HCT116 (cell line): Measurements from ENCODE around the gene OR8G5. TPM values are rescaled to one million over a fixed set of nuclear protein-coding genes. Genes with fewer than 3 reads are reported as not detected.

Experiments
- ATAC-seq: fragments of 200-7000 bp; cut with Tn5 transposase; 2 replicates; pipeline ENCODE4 v1.9.1; 2020; ENCODE audit warnings: mild to moderate bottlenecking, moderate library complexity
- BruUV-seq: library from RNA; stranded (reverse); fragments of 400-500 nt; replicated peaks from 2 replicates; lab custom pipeline; 2021; lab: Mats Ljungman, UMichigan
- CTCF ChIA-PET: fragments of 300-600 bp; sonication (Branson Sonifier 250); formaldehyde crosslinking; loops from one replicate; lab custom pipeline; 2021; ENCODE audit warnings: antibody characterized with exemption; lab: Charles Lee
- POLR2A ChIA-PET: fragments of 300-600, 350-600 bp; sonication (Branson Sonifier 250); formaldehyde crosslinking; loops from one replicate; lab custom pipeline; 2021; ENCODE audit warnings: antibody characterized with exemption; lab: Charles Lee
- RAD21 ChIA-PET, 2 experiments: fragments of 300-600 bp; sonication (Branson Sonifier 250); formaldehyde crosslinking; loops; one replicate each; lab custom pipeline; 2023; ENCODE audit warnings: low total read pairs in 2 of 2; ENCODE audit not compliant: uncharacterized antibody in 2 of 2, unreplicated experiment in 2 of 2, low non-redundant PET in 1 of 2; lab: Charles Lee
- DNase-seq: peaks from one replicate; pipeline ENCODE4 v3.0.0-alpha.2; 2010; ENCODE audit warnings: low read depth, low spot score
- H2AFZ ChIP-seq: fragments of 200-600 bp; shearing (Covaris generic), sonication (generic); 2 replicates; pipeline ENCODE4 v1.6.1; 2017; ENCODE audit warnings: low read depth, mixed run types, mixed read lengths, antibody characterized with exemption, low read length; ENCODE audit not compliant: poor library complexity, severe bottlenecking
- H3K27ac ChIP-seq: 2 replicates; pipeline ENCODE4 v1.5.1; 2012; ENCODE audit warnings: low read depth, low read length
- H3K27me3 ChIP-seq: fragments of 200-600 bp; sonication (generic); 2 replicates; pipeline ENCODE4 v1.6.1; 2016; ENCODE audit warnings: mixed run types, low read length, mixed read lengths; ENCODE audit not compliant: insufficient read depth
- H3K36me3 ChIP-seq, 2 experiments: fragments of 200-500 bp in 1 of 2; fragments of 200-600 bp in 1 of 2; sonication (Bioruptor generic) in 1 of 2; sonication (generic) in 1 of 2; 2 replicates each; pipeline versions ENCODE4 v1.5.1 to v1.6.1; 2014 to 2016; ENCODE audit warnings: low read length in 2 of 2, inconsistent platforms in 1 of 2, mixed read lengths in 1 of 2, mixed run types in 1 of 2; ENCODE audit not compliant: insufficient read depth in 2 of 2, control insufficient read depth in 1 of 2
- H3K4me1 ChIP-seq, 2 experiments: fragments of 200-600 bp in 1 of 2; sonication (generic) in 1 of 2; 2 replicates each; pipeline versions ENCODE4 v1.5.1 to v1.6.1; 2012 to 2017; ENCODE audit warnings: low read length in 2 of 2, inconsistent platforms in 1 of 2, mild to moderate bottlenecking in 1 of 2, mixed read lengths in 1 of 2, mixed run types in 1 of 2, moderate library complexity in 1 of 2; ENCODE audit not compliant: insufficient read depth in 2 of 2, control insufficient read depth in 1 of 2
- H3K4me2 ChIP-seq: fragments of 200-600 bp; sonication (generic); 2 replicates; pipeline ENCODE4 v1.6.1; 2017; ENCODE audit warnings: mixed run types, low read length, mixed read lengths
- H3K4me3 ChIP-seq, 2 experiments: fragments of 200-600 bp in 1 of 2; sonication (generic) in 1 of 2; replicated peaks in 1 of 2; 2 replicates each; pipeline ENCODE4 v1.5.1; 2011 to 2016; ENCODE audit warnings: low read length in 2 of 2, control low read depth in 1 of 2, low read depth in 1 of 2, mild to moderate bottlenecking in 1 of 2, mixed read lengths in 1 of 2, mixed run types in 1 of 2
- H3K79me2 ChIP-seq: fragments of 200-600 bp; sonication (generic); 2 replicates; pipeline ENCODE4 v1.6.1; 2017; ENCODE audit warnings: mild to moderate bottlenecking, mixed run types, low read length, moderate library complexity, mixed read lengths; ENCODE audit not compliant: insufficient read depth
- H3K9ac ChIP-seq: fragments of 200-600 bp; sonication (generic); 2 replicates; pipeline ENCODE4 v1.6.1; 2016; ENCODE audit warnings: low read length, mixed read lengths
- H3K9me2 ChIP-seq: fragments of 200-600 bp; sonication (generic), shearing (Covaris generic); 2 replicates; pipeline ENCODE4 v1.6.1; 2017; ENCODE audit warnings: mixed run types, mild to moderate bottlenecking, moderate library complexity; ENCODE audit not compliant: insufficient read depth
- H3K9me3 ChIP-seq, 2 experiments: fragments of 200-500 bp in 1 of 2; fragments of 200-600 bp in 1 of 2; sonication (Bioruptor generic) in 1 of 2; sonication (generic) in 1 of 2; 2 replicates each; pipeline ENCODE4 v1.6.1; 2014 to 2017; ENCODE audit warnings: low read length in 2 of 2, mixed read lengths in 2 of 2, inconsistent platforms in 1 of 2, low read depth in 1 of 2, mild to moderate bottlenecking in 1 of 2, mixed run types in 1 of 2, moderate library complexity in 1 of 2; ENCODE audit not compliant: control insufficient read depth in 1 of 2, insufficient read depth in 1 of 2
- H4K20me1 ChIP-seq: fragments of 200-600 bp; sonication (generic), shearing (Covaris generic); 2 replicates; pipeline ENCODE4 v1.6.1; 2017; ENCODE audit warnings: mixed run types, mild to moderate bottlenecking, moderate library complexity; ENCODE audit not compliant: insufficient read depth
- CBX3 ChIP-seq: IDR thresholded peaks from 2 replicates; pipeline ENCODE4 v1.6.1; 2012; ENCODE audit warnings: low read depth
- EGR1 ChIP-seq: IDR thresholded peaks from 2 replicates; pipeline ENCODE4 v1.6.1; 2012; ENCODE audit warnings: low read depth
- EZH2 ChIP-seq: fragments of 200-600 bp; sonication (generic); IDR thresholded peaks from 2 replicates; pipeline ENCODE4 v1.6.1; 2017; ENCODE audit warnings: antibody characterized with exemption, mixed run types
- EZH2phosphoT487 ChIP-seq: fragments of 200-600 bp; IDR thresholded peaks from 2 replicates; pipeline ENCODE4 v1.6.1; 2018; ENCODE audit warnings: antibody characterized with exemption, borderline replicate concordance
- FOSL1 ChIP-seq: IDR thresholded peaks from 2 replicates; pipeline ENCODE4 v1.6.1; 2012; ENCODE audit warnings: low read depth
- JUND ChIP-seq: IDR thresholded peaks from 2 replicates; pipeline ENCODE4 v1.6.1; 2012
- RAD21 ChIP-seq: IDR thresholded peaks from 2 replicates; pipeline ENCODE4 v1.6.1; 2012; ENCODE audit warnings: low read depth, mild to moderate bottlenecking
- SP1 ChIP-seq: IDR thresholded peaks from 2 replicates; pipeline ENCODE4 v1.6.1; 2012; ENCODE audit warnings: low read depth
- TCF7L2 ChIP-seq: IDR thresholded peaks from 2 replicates; pipeline ENCODE4 v1.7.0; 2011; ENCODE audit warnings: borderline replicate concordance, inconsistent platforms; ENCODE audit not compliant: insufficient read depth, insufficient read length; ENCODE audit errors: extremely low read depth
- YY1 ChIP-seq: IDR thresholded peaks from 2 replicates; pipeline ENCODE4 v1.6.1; 2011; ENCODE audit warnings: low read length, low read depth, moderate library complexity, mild to moderate bottlenecking; ENCODE audit not compliant: insufficient replicate concordance; ENCODE audit errors: extremely low read depth
- ZFX ChIP-seq: fragments of 450-650 bp; IDR thresholded peaks from 2 replicates; pipeline ENCODE4 v1.6.1; 2017
- ZNF274 ChIP-seq: fragments of 200-500 bp; sonication (Bioruptor generic); IDR thresholded peaks from 2 replicates; pipeline ENCODE4 v1.6.1; 2014; ENCODE audit warnings: mild to moderate bottlenecking, low read depth, low read length, inconsistent platforms
- intact Hi-C: fragments of 100-400 bp; cut with micrococcal nuclease; formaldehyde crosslinking; loops from 2 replicates; pipeline ENCODE4 v1.10.0; 2022
- total RNA-seq: library from RNA; stranded (reverse); gene quantifications from one replicate; pipeline ENCODE4 v1.2.1, GENCODE V29; 2021; ENCODE audit not compliant: unreplicated experiment
- TF ChIP-seq, protein P1 (sequence below): IDR thresholded peaks from 2 replicates; pipeline ENCODE4 v1.6.1; 2012
- TF ChIP-seq, protein P2 (sequence below): IDR thresholded peaks from 2 replicates; pipeline ENCODE4 v1.6.1; 2012; ENCODE audit warnings: low read depth
- TF ChIP-seq, protein P3 (sequence below): IDR thresholded peaks from 2 replicates; pipeline ENCODE4 v1.6.1; 2011; ENCODE audit warnings: mild to moderate bottlenecking, low read length, moderate library complexity; ENCODE audit not compliant: insufficient replicate concordance; ENCODE audit errors: extremely low read depth
- TF ChIP-seq, protein P4 (sequence below), 3 experiments: fragments of 200-600 bp in 1 of 3; sonication (generic) in 1 of 3; IDR thresholded peaks in 2 of 3; conservative IDR thresholded peaks in 1 of 3; 2 replicates each; pipeline ENCODE4 v1.5.1; 2012 to 2017; ENCODE audit warnings: low read depth in 2 of 3, low read length in 2 of 3, antibody characterized with exemption in 1 of 3, borderline replicate concordance in 1 of 3, control low read depth in 1 of 3, mild to moderate bottlenecking in 1 of 3, mixed read lengths in 1 of 3, mixed run types in 1 of 3, moderate library complexity in 1 of 3; ENCODE audit not compliant: insufficient read depth in 1 of 3

Gene OR8G5
- total RNA-seq, 1 experiment from 2014 or later = not detected

DNA sequence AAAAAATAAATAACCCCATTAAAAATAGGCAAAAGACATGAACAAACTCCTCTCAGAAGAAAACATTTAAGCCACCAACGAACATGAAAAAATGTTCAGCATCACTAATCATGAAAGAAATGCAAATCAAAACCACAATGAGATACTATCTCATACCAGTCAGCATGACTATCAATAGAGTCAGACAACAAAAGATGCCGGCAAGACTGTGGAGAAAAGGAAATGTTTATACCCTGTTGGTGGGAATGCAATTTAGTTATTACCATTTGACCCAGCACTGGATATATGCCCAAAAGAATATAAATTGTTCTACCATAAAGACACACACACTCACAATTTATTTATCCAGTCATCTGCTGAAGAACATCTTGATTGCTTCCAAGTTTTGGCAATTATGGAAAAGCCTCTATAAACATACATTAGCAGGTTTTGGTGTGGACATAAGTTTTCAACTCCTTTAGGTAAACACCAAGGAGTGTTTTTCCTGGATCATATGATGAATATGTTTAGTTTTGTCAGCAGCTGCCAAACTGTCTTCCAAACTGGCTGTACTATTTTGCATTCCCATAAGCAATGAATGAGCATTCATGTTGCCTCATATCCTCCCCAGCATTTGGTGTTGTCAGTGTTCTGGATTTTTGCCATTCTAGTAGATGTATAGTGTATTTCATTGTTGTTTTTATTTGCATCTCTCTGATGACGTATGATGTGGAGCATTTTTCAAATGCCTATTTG lies 29.6 kb downstream of the OR8G5 start:
- no peak for ATAC-seq
- no TSS peak for BruUV-seq
- POLR2A ChIA-PET = no interaction called here

More for the DNA sequence above, 29.6 kb downstream of the OR8G5 start:
- Histone ChIP-seq H3K27me3 (peaks cover 2% of the 10 kb centered on the region; the same call in 1 of the 2 replicates), H3K9me2 (no peaks in the 10 kb centered on the region), H3K9me3 (no peaks in the 10 kb centered on the region), H4K20me1 (no peaks in the 10 kb centered on the region), H3K79me2 (no peaks in the 10 kb centered on the region), H3K9ac (no peak overlapping the region), H3K4me2 (no peak overlapping the region), H2AFZ (no peak overlapping the region), H3K4me1 (no peaks in the 10 kb centered on the region), H3K27ac (no peak overlapping the region), H3K4me3 (no peak overlapping the region), H3K36me3 (no peaks in the 10 kb centered on the region)
- CTCF ChIA-PET = no interaction called here
- intact Hi-C loops = no loop called here
- no peak for DNase-seq
- RAD21 ChIA-PET = no interaction called here
- TF ChIP-seq, protein P1, sequence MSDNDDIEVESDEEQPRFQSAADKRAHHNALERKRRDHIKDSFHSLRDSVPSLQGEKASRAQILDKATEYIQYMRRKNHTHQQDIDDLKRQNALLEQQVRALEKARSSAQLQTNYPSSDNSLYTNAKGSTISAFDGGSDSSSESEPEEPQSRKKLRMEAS = no peak
- no peak for TF ChIP-seq RAD21
- no peak for TF ChIP-seq SP1
- TF ChIP-seq EZH2 = no peak
- no peak for TF ChIP-seq YY1
- TF ChIP-seq EZH2phosphoT487 = no peak
- TF ChIP-seq ZFX = no peak
- no peak for TF ChIP-seq EGR1
- no peak for TF ChIP-seq ZNF274
- no peak for TF ChIP-seq FOSL1
- TF ChIP-seq JUND = no peak
- TF ChIP-seq, protein P2, sequence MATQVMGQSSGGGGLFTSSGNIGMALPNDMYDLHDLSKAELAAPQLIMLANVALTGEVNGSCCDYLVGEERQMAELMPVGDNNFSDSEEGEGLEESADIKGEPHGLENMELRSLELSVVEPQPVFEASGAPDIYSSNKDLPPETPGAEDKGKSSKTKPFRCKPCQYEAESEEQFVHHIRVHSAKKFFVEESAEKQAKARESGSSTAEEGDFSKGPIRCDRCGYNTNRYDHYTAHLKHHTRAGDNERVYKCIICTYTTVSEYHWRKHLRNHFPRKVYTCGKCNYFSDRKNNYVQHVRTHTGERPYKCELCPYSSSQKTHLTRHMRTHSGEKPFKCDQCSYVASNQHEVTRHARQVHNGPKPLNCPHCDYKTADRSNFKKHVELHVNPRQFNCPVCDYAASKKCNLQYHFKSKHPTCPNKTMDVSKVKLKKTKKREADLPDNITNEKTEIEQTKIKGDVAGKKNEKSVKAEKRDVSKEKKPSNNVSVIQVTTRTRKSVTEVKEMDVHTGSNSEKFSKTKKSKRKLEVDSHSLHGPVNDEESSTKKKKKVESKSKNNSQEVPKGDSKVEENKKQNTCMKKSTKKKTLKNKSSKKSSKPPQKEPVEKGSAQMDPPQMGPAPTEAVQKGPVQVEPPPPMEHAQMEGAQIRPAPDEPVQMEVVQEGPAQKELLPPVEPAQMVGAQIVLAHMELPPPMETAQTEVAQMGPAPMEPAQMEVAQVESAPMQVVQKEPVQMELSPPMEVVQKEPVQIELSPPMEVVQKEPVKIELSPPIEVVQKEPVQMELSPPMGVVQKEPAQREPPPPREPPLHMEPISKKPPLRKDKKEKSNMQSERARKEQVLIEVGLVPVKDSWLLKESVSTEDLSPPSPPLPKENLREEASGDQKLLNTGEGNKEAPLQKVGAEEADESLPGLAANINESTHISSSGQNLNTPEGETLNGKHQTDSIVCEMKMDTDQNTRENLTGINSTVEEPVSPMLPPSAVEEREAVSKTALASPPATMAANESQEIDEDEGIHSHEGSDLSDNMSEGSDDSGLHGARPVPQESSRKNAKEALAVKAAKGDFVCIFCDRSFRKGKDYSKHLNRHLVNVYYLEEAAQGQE = no peak
- TF ChIP-seq, protein P3, sequence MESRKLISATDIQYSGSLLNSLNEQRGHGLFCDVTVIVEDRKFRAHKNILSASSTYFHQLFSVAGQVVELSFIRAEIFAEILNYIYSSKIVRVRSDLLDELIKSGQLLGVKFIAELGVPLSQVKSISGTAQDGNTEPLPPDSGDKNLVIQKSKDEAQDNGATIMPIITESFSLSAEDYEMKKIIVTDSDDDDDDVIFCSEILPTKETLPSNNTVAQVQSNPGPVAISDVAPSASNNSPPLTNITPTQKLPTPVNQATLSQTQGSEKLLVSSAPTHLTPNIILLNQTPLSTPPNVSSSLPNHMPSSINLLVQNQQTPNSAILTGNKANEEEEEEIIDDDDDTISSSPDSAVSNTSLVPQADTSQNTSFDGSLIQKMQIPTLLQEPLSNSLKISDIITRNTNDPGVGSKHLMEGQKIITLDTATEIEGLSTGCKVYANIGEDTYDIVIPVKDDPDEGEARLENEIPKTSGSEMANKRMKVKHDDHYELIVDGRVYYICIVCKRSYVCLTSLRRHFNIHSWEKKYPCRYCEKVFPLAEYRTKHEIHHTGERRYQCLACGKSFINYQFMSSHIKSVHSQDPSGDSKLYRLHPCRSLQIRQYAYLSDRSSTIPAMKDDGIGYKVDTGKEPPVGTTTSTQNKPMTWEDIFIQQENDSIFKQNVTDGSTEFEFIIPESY = no peak
- no peak for TF ChIP-seq CBX3
- TF ChIP-seq TCF7L2 = no peak
- TF ChIP-seq, protein P4, sequence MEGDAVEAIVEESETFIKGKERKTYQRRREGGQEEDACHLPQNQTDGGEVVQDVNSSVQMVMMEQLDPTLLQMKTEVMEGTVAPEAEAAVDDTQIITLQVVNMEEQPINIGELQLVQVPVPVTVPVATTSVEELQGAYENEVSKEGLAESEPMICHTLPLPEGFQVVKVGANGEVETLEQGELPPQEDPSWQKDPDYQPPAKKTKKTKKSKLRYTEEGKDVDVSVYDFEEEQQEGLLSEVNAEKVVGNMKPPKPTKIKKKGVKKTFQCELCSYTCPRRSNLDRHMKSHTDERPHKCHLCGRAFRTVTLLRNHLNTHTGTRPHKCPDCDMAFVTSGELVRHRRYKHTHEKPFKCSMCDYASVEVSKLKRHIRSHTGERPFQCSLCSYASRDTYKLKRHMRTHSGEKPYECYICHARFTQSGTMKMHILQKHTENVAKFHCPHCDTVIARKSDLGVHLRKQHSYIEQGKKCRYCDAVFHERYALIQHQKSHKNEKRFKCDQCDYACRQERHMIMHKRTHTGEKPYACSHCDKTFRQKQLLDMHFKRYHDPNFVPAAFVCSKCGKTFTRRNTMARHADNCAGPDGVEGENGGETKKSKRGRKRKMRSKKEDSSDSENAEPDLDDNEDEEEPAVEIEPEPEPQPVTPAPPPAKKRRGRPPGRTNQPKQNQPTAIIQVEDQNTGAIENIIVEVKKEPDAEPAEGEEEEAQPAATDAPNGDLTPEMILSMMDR (IDR thresholded peaks at IDR 0.05 in 2 of 3, conservative IDR thresholded peaks at IDR 0.05 in 1 of 3; ENCODE audit: borderline replicate concordance in 1 of 3, insufficient read depth in 1 of 3, low read depth in 2 of 3, low read length in 2 of 3) = no peak
